ENCODE data around the gene TMOD4. TPM values are rescaled to one million over a fixed set of nuclear protein-coding genes. Genes with fewer than 3 reads are reported as not detected.

TMOD4 gene
- total RNA-seq, 1 experiment from 2014 or later, result 0.79 TPM

DNA sequence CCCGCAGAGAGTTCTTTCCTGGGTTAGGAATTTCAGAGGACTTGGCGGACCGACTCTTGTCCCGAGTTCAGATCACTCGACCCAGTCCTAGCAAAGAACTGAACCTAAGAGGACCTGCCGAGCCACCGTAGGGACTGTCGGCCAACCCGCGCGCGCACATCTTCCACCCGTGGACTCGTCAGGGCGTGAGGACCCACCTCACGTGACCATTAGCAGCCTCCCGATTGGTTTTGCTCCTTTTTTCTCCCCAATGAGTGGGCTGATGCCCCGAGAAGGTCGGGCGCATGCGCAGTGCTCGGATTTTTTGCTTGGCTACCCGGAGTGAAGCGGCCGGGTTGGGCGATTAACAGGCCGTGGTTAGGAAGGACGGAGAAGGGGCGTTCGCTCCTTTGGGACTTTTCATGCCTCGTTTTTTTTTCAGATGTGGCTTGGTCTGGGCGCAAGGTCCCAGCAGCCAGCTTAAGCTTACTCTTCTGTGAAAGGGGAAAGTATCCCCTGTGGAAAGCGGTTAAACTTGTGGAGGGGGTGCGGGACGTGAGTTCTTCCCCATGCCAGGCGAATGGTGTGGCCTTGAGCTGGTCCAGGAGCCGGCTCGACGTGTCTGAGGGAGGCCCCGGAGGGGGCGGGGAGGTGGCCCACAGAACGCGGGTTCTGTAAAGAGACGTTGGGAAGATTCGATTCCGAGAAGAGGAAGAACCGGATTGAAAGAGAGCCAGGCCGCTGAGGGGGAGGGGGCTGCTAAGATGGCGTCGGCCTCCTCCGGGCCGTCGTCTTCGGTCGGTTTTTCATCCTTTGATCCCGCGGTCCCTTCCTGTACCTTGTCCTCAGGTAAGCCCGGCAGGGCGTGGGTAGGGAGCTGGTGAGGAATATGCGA, 22.7 kb upstream of the TMOD4 start, which contains the start of gene PIP5K1A (continued):
- TF ChIP-seq ERG (CRISPR knock-in tag; IDR thresholded peaks at IDR 0.05), result no peak
- TF ChIP-seq ZNF219 (CRISPR knock-in tag; IDR thresholded peaks at IDR 0.05; ENCODE audit: borderline replicate concordance), result no peak
- TF ChIP-seq ATF3 (CRISPR knock-in tag; conservative IDR thresholded peaks at IDR 0.05), result no peak
- no peak for TF ChIP-seq IRF2 (CRISPR knock-in tag; IDR thresholded peaks at IDR 0.05; ENCODE audit: borderline replicate concordance, low read depth)
- TF ChIP-seq, protein P1, sequence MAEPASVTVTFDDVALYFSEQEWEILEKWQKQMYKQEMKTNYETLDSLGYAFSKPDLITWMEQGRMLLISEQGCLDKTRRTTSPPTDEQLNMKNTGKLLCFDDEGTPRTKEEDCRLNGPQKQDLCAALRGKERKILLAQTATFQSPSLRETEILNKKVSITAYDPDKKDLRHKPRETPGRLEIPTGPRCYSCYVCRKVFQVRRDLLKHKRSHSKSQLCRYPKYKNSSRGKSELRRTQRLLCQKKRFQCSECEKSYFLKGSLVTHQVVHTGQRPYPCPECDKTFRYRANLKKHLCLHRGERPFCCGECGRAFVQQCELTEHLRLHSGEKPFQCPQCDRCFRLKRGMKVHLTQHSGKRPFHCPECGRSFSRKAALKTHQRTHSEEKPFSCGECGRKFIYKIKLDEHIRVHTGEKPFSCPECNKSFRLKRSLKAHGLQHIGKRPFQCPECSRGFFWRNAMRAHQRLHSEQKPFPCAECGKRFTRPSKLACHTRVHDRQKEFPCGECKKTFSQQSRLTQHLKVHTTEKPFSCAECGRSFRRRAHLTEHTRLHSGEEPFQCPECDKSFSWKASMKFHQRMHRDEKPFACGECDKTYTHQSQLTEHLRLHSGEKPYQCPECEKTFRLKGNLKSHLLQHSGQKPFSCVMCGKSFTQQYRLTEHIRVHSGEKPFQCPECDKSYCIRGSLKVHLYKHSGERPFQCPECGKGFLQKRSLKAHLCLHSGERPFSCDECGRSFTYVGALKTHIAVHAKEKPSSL (CRISPR knock-in tag; conservative IDR thresholded peaks at IDR 0.05), result no peak
- 0 out of 2 replicates have a peak, but pooled peaks have one; percentile 12 for TF ChIP-seq KAT7 (CRISPR knock-in tag; IDR thresholded peaks at IDR 0.05; ENCODE audit: borderline replicate concordance)
- no peak for TF ChIP-seq CREB1 (CRISPR knock-in tag; IDR thresholded peaks at IDR 0.05)
- TF ChIP-seq PRDM15 (CRISPR knock-in tag; IDR thresholded peaks at IDR 0.05), result no peak
- TF ChIP-seq MLX (CRISPR knock-in tag; IDR thresholded peaks at IDR 0.05), result no peak
- TF ChIP-seq ATF1 (CRISPR knock-in tag; IDR thresholded peaks at IDR 0.05), result no peak
- no peak for TF ChIP-seq ZNF416 (CRISPR knock-in tag; IDR thresholded peaks at IDR 0.05)
- no peak for TF ChIP-seq ZNF423 (CRISPR knock-in tag; IDR thresholded peaks at IDR 0.05)
- TF ChIP-seq, protein P2, sequence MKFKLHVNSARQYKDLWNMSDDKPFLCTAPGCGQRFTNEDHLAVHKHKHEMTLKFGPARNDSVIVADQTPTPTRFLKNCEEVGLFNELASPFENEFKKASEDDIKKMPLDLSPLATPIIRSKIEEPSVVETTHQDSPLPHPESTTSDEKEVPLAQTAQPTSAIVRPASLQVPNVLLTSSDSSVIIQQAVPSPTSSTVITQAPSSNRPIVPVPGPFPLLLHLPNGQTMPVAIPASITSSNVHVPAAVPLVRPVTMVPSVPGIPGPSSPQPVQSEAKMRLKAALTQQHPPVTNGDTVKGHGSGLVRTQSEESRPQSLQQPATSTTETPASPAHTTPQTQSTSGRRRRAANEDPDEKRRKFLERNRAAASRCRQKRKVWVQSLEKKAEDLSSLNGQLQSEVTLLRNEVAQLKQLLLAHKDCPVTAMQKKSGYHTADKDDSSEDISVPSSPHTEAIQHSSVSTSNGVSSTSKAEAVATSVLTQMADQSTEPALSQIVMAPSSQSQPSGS (CRISPR knock-in tag; IDR thresholded peaks at IDR 0.05; ENCODE audit: borderline replicate concordance, low read depth), result no peak
- TF ChIP-seq GABPB1 (CRISPR knock-in tag; IDR thresholded peaks at IDR 0.05), result 0 out of 2 replicates have a peak, but pooled peaks have one; percentile 22
- no peak for TF ChIP-seq MYBL2 (CRISPR knock-in tag; IDR thresholded peaks at IDR 0.05)
- TF ChIP-seq TEAD1 (CRISPR knock-in tag; IDR thresholded peaks at IDR 0.05), result no peak
- TF ChIP-seq, protein P3, sequence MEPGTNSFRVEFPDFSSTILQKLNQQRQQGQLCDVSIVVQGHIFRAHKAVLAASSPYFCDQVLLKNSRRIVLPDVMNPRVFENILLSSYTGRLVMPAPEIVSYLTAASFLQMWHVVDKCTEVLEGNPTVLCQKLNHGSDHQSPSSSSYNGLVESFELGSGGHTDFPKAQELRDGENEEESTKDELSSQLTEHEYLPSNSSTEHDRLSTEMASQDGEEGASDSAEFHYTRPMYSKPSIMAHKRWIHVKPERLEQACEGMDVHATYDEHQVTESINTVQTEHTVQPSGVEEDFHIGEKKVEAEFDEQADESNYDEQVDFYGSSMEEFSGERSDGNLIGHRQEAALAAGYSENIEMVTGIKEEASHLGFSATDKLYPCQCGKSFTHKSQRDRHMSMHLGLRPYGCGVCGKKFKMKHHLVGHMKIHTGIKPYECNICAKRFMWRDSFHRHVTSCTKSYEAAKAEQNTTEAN (CRISPR knock-in tag; IDR thresholded peaks at IDR 0.05), result no peak
- TF ChIP-seq, protein P4, sequence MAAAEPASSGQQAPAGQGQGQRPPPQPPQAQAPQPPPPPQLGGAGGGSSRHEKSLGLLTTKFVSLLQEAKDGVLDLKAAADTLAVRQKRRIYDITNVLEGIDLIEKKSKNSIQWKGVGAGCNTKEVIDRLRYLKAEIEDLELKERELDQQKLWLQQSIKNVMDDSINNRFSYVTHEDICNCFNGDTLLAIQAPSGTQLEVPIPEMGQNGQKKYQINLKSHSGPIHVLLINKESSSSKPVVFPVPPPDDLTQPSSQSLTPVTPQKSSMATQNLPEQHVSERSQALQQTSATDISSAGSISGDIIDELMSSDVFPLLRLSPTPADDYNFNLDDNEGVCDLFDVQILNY (CRISPR knock-in tag; IDR thresholded peaks at IDR 0.05), result no peak
- no peak for TF ChIP-seq ZBTB21 (CRISPR knock-in tag; IDR thresholded peaks at IDR 0.05; ENCODE audit: borderline replicate concordance)
- TF ChIP-seq, protein P5, sequence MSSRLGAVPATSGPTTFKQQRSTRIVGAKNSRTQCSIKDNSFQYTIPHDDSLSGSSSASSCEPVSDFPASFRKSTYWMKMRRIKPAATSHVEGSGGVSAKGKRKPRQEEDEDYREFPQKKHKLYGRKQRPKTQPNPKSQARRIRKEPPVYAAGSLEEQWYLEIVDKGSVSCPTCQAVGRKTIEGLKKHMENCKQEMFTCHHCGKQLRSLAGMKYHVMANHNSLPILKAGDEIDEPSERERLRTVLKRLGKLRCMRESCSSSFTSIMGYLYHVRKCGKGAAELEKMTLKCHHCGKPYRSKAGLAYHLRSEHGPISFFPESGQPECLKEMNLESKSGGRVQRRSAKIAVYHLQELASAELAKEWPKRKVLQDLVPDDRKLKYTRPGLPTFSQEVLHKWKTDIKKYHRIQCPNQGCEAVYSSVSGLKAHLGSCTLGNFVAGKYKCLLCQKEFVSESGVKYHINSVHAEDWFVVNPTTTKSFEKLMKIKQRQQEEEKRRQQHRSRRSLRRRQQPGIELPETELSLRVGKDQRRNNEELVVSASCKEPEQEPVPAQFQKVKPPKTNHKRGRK (CRISPR knock-in tag; IDR thresholded peaks at IDR 0.05; ENCODE audit: borderline replicate concordance), result no peak
- TF ChIP-seq ESRRA (CRISPR knock-in tag; IDR thresholded peaks at IDR 0.05; ENCODE audit: borderline replicate concordance), result no peak
- TF ChIP-seq JAZF1 (CRISPR knock-in tag; IDR thresholded peaks at IDR 0.05), result no peak
- TF ChIP-seq, protein P6, sequence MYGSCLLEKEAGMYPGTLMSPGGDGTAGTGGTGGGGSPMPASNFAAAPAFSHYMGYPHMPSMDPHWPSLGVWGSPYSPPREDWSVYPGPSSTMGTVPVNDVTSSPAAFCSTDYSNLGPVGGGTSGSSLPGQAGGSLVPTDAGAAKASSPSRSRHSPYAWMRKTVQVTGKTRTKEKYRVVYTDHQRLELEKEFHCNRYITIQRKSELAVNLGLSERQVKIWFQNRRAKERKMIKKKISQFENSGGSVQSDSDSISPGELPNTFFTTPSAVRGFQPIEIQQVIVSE (CRISPR knock-in tag; IDR thresholded peaks at IDR 0.05; ENCODE audit: borderline replicate concordance), result no peak
- no peak for TF ChIP-seq HMGA2 (CRISPR knock-in tag; IDR thresholded peaks at IDR 0.05)
